Sigmoid colon (tissue), 7 donors: ENCODE results near the gene TSPAN9. TPM values are rescaled to one million over a fixed set of nuclear protein-coding genes. Genes with fewer than 3 reads are reported as not detected.

Experiments used
- DNase-seq: peaks from one replicate; pipeline ENCODE4 v3.0.0-alpha.2; 2019
- H3K27ac ChIP-seq, 4 donors: fragments of 200-600 bp; sonication (generic); one replicate each; pipeline ENCODE4 v1.5.1; 2016 to 2019; ENCODE audit warnings: mild to moderate bottlenecking in 1 of 4
- H3K27me3 ChIP-seq, 3 donors: fragments of 200-600 bp; sonication (generic); one replicate each; pipeline ENCODE4 v1.5.1; 2019; ENCODE audit warnings: mild to moderate bottlenecking in 1 of 3
- H3K36me3 ChIP-seq, 4 donors: fragments of 200-600 bp; sonication (generic); one replicate each; pipeline ENCODE4 v1.5.1; 2016 to 2019
- H3K4me1 ChIP-seq, 4 donors: fragments of 200-600 bp; sonication (generic); one replicate each; pipeline ENCODE4 v1.5.1; 2017 to 2019
- H3K4me3 ChIP-seq, 4 donors: fragments of 200-600 bp; sonication (generic); one replicate each; pipeline ENCODE4 v1.5.1; 2017 to 2019; ENCODE audit warnings: mild to moderate bottlenecking in 2 of 4, moderate library complexity in 1 of 4
- H3K9me3 ChIP-seq, 4 donors: fragments of 200-600 bp in 3 of 4; sonication (generic) in 3 of 4; one replicate each; pipeline versions ENCODE4 v1.5.1 to v1.6.1; 2013 to 2019
- CTCF ChIP-seq, 4 experiments: fragments of 450-650 bp in 3 of 4; fragments of 200-600 bp in 1 of 4; IDR thresholded peaks; one replicate each; pipeline ENCODE4 v1.5.1; 2016 to 2019; ENCODE audit warnings: antibody characterized with exemption in 4 of 4, mild to moderate bottlenecking in 3 of 4, moderate library complexity in 2 of 4
- EP300 ChIP-seq, 4 donors: sonication (generic); formaldehyde crosslinking; IDR thresholded peaks; one replicate each; pipeline ENCODE4 v1.6.1; 2017; ENCODE audit warnings: antibody characterized with exemption in 4 of 4
- POLR2A ChIP-seq, 2 donors: fragments of 450-650 bp; IDR thresholded peaks; one replicate each; pipeline ENCODE4 v1.6.1; 2016; ENCODE audit warnings: antibody characterized with exemption in 2 of 2, mild to moderate bottlenecking in 2 of 2, moderate library complexity in 2 of 2
- POLR2AphosphoS5 ChIP-seq, 4 donors: sonication (generic); formaldehyde crosslinking; IDR thresholded peaks; one replicate each; pipeline ENCODE4 v1.6.1; 2017; ENCODE audit warnings: antibody characterized with exemption in 4 of 4
- WGBS, 2 donors: extraction: QIAGEN DNeasy Blood & Tissue Kit; methylation state at CpG; one replicate each; pipeline ENCODE4 v1.1.7; 2013; 5-methylcytosine and 5-hydroxymethylcytosine counted together
- intact Hi-C: fragments of 100-400 bp; cut with DNase I; formaldehyde crosslinking; loops from one replicate; pipeline ENCODE4 v1.15.1; 2023
- polyA plus RNA-seq, 3 donors: library from polyadenylated mRNA; stranded (reverse); fragments of 200-250 nt; gene quantifications; one replicate each; pipeline ENCODE4 v1.2.3, GENCODE V29; 2013
- total RNA-seq, 4 donors: library from RNA; depleted of rRNA; stranded (reverse); fragments of >200 nt; gene quantifications; one replicate each; pipeline ENCODE4 v1.1.0, GENCODE V29; 2016
- donor health status: healthy with polysubstance abuse.
- donor health status: Bipolar disorder and iron deficiency.
- donor health status: healthy.

The TSPAN9 gene
- total and polyA plus RNA-seq, 7 donors = 0.92 to 28.0 (median 18.2) TPM

- H3K27ac ChIP-seq = no peak overlapping the region
- no peak for DNase-seq
Observed at GRCh38 chr12:3236345-3237187, 159.4 kb downstream of the TSPAN9 start.

GRCh38 chr12:3238196-3238595 lies 161.0 kb downstream of the TSPAN9 start:
- DNase-seq = no peak
- Histone ChIP-seq H3K27ac (no peak overlapping the region), H3K9me3 (no peaks in the 10 kb centered on the region), H3K4me1 (peaks cover 0 to 26% (median 13%) of the 10 kb centered on the region in 4 donors), H3K4me3 (no peak overlapping the region), H3K36me3 (no peaks in the 10 kb centered on the region), H3K27me3 (no peaks in the 10 kb centered on the region)
- 84 to 91% methylated on average over 11 of the region's 11 CpGs for WGBS, 2 donors
- TF ChIP-seq POLR2A (IDR thresholded peaks at IDR 0.05) (no peak), POLR2AphosphoS5 (IDR thresholded peaks at IDR 0.05) (no peak), EP300 (IDR thresholded peaks at IDR 0.05) (no peak), CTCF (IDR thresholded peaks at IDR 0.05) (no peak)
- intact Hi-C loops = no loop called here

More at GRCh38 chr12:3236345-3237187, 159.4 kb downstream of the TSPAN9 start:
- whole genome bisulfite sequencing, 2 donors = 66 to 71% methylated on average over 16 of the region's 16 CpGs
- Histone ChIP-seq H3K4me3 (no peak overlapping the region), H3K4me1 (peaks cover 0 to 29% (median 13%) of the 10 kb centered on the region in 4 donors), H3K9me3 (no peaks in the 10 kb centered on the region), H3K36me3 (no peaks in the 10 kb centered on the region), H3K27me3 (no peaks in the 10 kb centered on the region)
- no peak for TF ChIP-seq POLR2A (IDR thresholded peaks at IDR 0.05)
- intact Hi-C loops = no loop called here

GRCh38 chr12:3241621-3242020 lies 164.4 kb downstream of the TSPAN9 start:
- Histone ChIP-seq H3K36me3 (no peaks in the 10 kb centered on the region), H3K27me3 (no peaks in the 10 kb centered on the region), H3K9me3 (no peaks in the 10 kb centered on the region), H3K4me3 (no peak overlapping the region), H3K4me1 (peaks cover 0 to 7% (median 2%) of the 10 kb centered on the region in 4 donors), H3K27ac (no peak overlapping the region)
- TF ChIP-seq CTCF (IDR thresholded peaks at IDR 0.05) (no peak), POLR2AphosphoS5 (IDR thresholded peaks at IDR 0.05) (no peak), EP300 (IDR thresholded peaks at IDR 0.05) (no peak), POLR2A (IDR thresholded peaks at IDR 0.05) (no peak)
- no peak for DNase-seq
- intact Hi-C loops = no loop called here
- WGBS, 2 donors = 63 to 83% methylated on average over 15 of the region's 15 CpGs

GRCh38 chr12:3242199-3242863 lies 165.2 kb downstream of the TSPAN9 start:
- H3K36me3 ChIP-seq = no peaks in the 10 kb centered on the region
- no peak for DNase-seq
- no peak overlapping the region for H3K4me3 ChIP-seq
- H3K27me3 ChIP-seq = no peaks in the 10 kb centered on the region
- intact Hi-C loops = no loop called here
- 69 to 82% methylated on average over 10 of the region's 10 CpGs for WGBS, 2 donors
- H3K9me3 ChIP-seq = no peaks in the 10 kb centered on the region
- TF ChIP-seq POLR2A (IDR thresholded peaks at IDR 0.05) (no peak), CTCF (IDR thresholded peaks at IDR 0.05) (no peak), POLR2AphosphoS5 (IDR thresholded peaks at IDR 0.05) (no peak), EP300 (IDR thresholded peaks at IDR 0.05) (no peak)
- peaks cover 0 to under 1% (median 0%) of the 10 kb centered on the region in 4 donors for H3K4me1 ChIP-seq
- no peak overlapping the region for H3K27ac ChIP-seq

- intact Hi-C loops = no loop called here
- H3K36me3 ChIP-seq = no peaks in the 10 kb centered on the region
- 76 to 83% methylated on average over 14 of the region's 14 CpGs for WGBS, 2 donors
- H3K9me3 ChIP-seq = no peaks in the 10 kb centered on the region
- TF ChIP-seq POLR2AphosphoS5 (IDR thresholded peaks at IDR 0.05) (no peak), CTCF (IDR thresholded peaks at IDR 0.05) (no peak), POLR2A (IDR thresholded peaks at IDR 0.05) (no peak), EP300 (IDR thresholded peaks at IDR 0.05) (no peak)
- no peaks in the 10 kb centered on the region for H3K4me1 ChIP-seq
- no peak overlapping the region for H3K27ac ChIP-seq
- no peak for DNase-seq
- no peaks in the 10 kb centered on the region for H3K27me3 ChIP-seq
- H3K4me3 ChIP-seq = no peak overlapping the region
Observed at GRCh38 chr12:3243376-3244084, 166.4 kb downstream of the TSPAN9 start.
